HG03439 (cell line): Measurements from ENCODE around the gene LMBRD1.
A peak's percentile ranks its signal among the peaks of the same experiment; 100 is the strongest.
"Not testable (repeated sequence)": the region's sequence is repeated elsewhere in the genome, so short reads cannot be mapped to it uniquely, and the experiment has no call there.

Experiments
- ATAC-seq: cut with Tn5 transposase; IDR thresholded peaks from one replicate; pipeline ENCODE4 v1.9.1; 2021; ENCODE audit warnings: mild to moderate bottlenecking, moderate library complexity; ENCODE audit not compliant: unreplicated experiment

The LMBRD1 gene

DNA sequence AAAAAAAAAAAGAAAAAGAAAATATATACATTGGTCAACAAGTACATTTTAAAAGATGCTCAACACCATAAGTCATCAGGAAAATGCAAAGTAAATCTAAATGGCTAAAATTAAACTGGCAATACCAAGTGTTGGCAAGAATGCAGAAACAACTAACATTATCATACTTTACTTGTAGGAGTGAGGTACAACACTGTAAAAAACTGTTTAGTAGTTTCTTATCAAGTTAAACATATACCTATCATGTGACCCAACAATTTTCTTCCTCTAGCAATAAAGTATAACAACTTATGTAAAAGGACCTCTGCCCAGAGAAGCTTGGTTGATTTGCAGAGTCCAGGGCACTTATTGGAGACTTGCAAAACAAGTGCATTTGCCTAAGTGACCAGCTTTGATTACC, 40.4 kb downstream of the LMBRD1 start:
- no peak for ATAC-seq

DNA sequence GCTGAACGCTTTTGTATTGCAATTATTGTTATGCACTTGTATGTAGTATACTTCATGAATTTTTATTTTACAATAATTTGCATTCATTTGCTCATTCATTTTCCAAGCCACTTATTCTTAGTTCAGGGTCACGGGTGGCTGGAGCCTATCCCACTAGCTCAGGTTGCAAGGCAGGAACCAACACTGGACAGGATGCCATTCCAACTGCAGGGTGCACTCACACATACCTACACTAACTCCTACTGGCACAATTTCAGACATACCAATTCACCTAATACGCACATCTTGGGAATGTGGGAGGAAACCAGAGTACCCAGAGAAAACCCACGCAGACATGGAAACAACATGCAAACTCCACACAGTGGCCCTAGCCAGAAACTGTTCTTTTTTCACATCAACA, 61.8 kb downstream of the LMBRD1 start:
- no peak for ATAC-seq

DNA sequence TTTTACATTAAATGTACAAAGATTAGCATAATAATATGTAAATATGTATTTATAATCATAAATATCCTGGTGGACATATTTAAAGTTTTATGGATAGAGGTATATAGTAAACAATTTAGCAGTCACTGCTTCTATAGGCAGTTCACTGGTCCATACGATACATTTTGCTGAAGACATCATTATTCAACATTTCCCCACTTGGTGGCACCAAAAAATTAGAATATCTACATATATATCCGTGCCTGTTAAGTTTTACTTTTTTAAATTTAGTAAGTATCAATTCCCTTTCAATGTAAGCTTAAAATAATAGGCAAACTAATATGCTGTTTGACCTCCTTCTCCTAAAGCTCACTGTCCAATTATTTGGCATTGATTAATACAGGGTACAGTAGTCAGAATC, 64.2 kb downstream of the LMBRD1 start:
- ATAC-seq = peak; percentile 65

DNA sequence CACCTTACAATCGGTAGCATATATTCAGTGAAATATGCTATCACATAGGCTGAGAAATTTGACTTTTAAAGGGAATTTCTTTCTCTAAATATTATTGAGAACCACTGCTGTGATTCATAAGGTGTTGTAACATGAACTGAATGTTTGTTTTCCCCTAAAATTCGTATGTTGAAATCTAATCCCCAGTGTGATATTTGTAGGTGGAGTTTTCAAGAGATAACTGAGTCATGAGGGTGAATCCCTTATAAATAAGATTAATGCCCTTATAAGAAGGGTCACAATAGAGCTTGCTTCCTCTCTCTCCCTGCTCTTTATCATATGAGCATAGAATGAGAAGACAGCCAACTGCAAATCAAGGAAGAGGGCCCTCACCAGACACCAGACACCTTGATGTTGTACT, 64.8 kb downstream of the LMBRD1 start:
- no peak for ATAC-seq

DNA sequence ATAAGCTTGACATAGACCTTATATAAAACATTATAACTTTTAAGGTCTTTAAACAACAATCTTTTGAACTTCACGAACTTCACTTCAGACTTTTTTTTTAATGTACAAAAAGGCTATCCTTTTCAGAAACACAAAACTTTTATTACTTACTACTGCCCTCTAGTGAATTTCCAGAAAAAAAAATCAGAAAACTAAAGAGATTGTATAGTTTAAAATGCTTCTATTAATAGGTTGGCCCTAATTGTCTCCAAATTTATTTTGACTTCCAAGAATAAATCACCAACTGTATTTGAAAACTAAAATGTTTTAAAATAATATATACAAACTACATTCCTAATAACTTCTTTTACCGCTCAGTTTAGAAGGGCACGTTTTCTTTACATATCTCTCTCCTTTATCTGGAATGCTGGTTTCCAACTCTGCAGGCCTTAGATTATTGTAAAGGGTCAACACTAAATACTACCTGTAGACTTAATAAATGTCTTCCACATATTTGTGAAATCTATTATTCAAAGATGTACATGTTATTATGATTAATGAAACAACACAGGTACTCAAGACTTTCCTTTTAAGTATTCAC, 66.8 kb downstream of the LMBRD1 start:
- no peak for ATAC-seq

DNA sequence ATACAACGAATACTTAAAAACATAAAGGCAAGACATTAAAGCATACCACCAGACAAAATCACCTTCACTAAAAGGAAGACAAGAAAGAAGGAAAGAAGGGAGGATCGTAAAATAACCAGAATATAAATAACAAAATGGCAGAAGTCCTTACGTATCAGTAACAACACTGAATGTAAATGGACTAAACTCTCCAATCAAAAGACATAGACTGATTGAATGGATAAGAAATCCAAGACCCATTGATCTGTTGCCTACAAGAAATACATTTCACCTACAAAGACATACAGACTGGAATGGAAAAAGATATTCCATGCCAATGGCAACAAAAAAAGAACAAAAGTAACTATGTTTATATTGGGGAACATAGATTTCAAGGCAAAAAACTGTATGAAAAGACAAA, 74.1 kb downstream of the LMBRD1 start:
- ATAC-seq = no peak

DNA sequence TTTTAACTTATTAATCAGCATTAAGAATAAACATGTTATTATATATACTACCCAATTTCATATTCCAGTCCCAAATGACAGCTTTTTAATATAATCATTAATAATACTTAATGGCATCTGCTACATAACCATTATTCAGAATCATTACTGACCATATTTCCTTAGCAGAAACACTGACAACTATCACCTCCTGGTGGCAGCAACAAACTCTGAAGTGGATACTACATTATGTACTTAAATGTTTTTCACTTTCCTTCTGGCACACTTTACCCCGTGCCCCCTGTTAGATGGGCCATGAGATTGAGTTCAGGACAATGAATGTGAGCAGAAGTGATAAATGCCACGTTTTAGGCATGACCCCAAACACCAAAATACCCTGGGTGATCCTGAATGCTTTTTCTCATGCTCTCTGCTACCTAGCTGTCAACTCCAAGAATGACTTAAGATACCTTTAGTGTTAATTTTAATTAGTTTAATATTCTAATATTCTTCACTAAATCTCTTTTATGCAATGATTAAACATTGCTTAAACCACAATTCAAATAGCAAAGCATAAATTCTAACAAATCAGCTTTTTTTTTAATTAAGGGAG, 77.1 kb downstream of the LMBRD1 start:
- ATAC-seq = no peak

DNA sequence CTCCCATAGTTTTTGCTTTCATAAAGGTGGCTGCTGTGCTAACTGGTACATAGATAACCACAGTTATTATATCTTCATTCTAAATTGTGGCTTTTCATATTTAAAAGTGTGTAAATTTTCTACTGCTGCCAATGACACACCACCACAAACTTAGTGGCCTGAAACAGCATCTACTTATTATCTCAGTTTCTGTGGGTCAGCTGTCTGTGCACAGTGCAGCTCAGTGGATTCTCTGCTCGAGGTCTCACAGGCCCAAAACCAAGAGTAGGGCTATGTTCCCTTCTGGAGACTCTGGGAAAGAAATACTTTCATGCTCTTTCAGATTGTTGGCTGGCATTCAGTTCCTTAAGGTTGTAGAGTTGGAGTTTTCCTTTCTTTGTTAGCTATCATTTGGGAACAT, 90.1 kb downstream of the LMBRD1 start:
- no peak for ATAC-seq

DNA sequence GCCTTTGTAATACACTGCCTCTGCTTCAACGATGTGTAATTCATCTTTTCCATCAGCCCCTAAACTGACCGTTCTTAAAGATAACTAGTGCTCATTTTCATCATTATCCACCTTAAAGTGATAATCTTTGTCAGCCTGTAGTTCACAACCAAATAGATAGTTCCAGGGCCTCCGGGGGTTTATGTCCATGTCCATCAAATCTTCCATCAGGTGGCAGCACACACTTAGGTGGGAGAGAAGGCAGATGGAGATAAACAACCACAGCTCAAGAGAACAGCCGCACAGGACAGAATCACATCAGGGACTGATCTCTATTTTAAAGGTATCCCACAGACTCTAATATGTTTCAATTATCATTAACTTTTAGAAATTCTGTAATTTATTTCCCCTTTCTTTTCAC, 90.9 kb downstream of the LMBRD1 start:
- no peak for ATAC-seq

DNA sequence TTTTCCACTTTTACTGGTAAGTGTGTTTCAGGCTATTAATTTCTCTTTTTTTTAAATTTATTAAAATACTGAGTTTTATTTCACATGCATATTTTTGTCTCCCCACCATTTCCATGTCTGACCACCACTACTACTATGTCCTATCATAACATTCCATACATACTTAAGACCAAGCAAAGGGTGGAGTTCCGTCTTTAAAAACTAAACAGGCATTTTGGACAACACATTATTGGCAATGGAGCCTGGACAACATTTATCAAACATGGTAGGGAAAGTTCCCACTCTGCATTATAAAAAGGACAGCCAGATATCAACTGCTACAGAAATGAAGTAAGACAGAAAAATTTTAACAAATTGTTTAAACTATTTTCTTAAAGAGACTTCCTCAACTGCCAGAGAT, 91.9 kb downstream of the LMBRD1 start:
- ATAC-seq = no peak

DNA sequence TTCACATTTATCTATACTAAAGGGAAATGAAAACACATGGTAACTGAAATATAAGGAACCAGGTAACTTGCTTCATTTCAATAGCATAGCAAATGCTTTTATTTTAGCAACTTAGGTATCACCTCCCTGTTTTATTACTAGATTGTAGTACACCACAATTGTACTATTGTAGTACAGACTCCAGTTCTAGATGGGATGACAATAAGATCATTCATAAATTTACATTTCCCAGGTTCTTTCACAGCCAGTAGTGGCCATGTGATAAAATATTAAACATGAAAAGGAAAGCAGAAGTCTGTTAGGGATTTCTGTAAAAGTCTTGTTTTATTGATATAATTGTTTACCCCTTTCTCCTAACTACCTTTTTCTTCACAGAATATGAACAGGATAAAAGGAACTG, 97.2 kb downstream of the LMBRD1 start:
- ATAC-seq = no peak

DNA sequence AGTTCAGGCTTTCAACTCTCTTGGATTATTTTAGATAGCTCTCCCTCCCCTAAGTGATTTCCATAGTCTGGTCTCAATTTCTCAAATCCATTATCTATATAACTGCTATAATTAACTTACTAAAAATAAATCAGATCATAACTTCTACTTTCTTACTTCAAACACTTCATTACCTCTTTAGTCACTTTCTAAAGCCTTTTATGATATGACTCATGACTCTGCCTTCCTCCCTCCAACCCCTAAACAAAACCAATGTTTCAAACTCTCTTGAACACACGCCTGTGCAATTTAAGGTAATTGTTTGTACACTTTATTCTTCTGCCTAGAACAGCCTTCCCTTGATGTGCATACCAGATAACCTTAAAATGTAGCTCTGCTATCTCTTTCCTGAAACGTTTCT, 100.5 kb downstream of the LMBRD1 start:
- ATAC-seq = no peak

DNA sequence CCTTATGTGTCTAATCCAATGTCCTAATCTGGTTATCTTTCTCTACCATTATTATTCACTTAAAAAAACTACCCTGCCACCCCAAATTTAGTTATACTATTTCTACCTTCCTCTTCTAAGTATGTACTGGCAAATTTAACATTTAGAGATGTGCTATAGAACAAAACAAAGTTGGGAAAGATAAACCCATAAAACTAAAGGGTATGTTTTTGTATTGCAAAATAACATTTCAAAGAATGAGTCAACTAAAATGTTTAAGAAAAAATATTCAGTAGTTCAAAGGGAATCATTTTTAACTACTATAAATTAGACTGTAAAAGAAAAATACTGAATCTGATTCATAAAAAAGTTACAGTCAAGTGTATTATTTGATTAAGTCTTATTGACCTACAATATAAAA, 103.0 kb downstream of the LMBRD1 start:
- no peak for ATAC-seq

DNA sequence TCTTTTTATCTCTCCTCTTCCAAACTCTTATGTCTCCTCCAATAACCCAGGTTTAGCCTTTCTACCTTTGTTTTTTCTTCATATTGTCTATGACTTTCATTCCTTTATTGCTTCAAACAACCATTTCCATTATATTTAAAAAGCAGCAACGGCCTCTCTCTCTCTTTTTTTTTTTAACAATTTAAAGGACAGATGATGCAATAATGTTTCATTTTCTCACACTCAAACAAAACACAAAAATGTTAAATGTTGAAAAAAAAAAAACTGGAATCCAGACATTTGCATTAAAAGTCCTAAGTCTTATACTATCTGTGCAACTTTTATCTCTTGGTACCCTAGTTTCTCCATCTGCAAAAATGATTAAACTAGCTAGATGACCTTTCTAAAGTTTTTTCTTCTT, 105.8 kb downstream of the LMBRD1 start:
- no peak for ATAC-seq

DNA sequence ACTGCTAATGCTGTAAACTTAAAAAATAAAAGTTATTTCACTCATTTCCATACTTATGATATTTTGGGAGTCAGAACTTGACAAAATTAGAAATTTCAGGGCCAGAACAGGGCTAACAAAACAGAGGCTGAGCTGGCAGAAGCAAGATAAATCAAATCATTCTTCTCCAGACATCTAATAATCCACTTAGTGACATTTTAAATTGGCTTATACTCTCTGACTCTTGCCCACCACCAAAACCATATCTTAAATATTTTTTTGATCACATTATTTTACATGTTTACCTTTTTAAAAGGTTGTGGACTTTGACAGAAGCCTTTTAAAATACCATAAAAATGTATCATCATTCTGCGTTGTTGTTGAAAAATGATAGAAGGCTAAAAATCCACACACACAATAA, 116.5 kb downstream of the LMBRD1 start:
- ATAC-seq = no peak

DNA sequence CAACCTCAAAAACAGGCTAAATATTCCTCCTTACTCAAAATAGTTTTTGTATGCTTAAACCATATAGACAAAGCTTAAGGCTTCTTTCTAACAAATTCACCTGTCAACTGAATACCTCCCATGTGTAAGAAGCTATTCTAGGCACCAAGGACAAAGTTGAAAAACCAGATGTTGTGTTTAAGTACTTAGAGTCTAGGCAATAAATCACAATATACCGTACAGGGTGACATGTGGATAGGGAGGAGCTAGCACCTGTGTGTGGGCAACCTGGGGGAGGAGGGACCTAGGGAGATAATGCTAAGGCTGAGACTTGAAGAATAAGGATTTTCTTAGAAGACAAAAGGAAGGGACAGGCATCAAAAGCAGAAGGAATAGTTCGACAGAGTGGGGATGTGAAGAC, 123.5 kb downstream of the LMBRD1 start:
- no peak for ATAC-seq

DNA sequence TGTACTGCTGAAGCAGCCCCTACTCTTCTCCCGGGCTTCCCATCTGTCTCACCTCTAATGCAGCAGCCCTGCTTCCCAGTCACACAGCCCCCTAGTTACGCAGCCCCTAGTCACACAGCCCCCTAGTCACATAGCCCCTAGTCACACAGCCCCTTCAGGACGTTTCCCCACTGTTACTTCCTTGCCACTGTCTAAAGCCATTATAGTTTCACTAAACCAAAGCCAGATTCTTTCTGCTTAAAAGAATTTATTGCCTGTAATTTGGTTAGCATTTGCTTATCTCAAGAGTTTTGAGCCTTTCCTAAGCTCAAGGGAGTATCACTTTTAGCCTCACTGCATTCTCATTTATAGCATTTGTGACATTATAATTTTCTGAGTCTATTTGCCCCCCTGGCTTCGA, 127.9 kb downstream of the LMBRD1 start:
- no peak for ATAC-seq

DNA sequence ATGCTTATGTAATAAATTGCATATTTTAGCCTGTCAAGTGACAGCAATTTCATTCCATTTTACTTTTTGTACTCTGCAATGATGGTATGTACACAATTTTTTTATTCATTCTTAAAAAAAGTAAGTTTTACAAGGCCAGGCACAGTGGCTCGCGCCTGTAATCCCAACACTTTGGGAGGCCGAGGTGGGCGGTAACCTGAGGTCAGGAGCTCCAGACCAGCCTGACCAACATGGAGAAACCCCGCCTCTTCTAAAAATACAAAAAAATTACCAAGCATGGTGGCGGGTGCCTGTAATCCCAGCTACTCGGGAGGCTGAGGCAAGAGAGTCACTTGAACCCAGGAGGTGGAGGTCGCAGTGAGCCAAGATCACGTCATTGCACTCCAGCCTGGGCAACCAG, 130.0 kb downstream of the LMBRD1 start:
- not testable (repeated sequence) for ATAC-seq

DNA sequence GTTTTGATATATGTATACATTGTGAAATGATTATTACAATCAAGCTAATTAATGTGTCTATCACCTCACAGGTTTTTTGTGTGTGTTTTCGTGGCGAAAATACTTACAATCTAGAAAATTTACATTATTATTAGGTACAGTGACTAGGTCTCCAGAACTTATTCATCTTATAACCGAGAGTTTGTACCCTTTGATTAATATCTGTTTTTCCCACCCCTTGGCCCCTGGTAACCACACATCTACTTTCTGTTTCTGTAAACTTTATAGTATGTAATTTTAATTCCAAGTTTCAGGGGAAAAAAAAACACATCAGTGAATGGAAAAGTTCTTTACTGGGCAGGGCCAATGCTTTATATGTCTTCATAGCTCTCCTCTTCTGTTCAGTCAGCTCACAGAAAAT, 131.4 kb downstream of the LMBRD1 start:
- no peak for ATAC-seq

DNA sequence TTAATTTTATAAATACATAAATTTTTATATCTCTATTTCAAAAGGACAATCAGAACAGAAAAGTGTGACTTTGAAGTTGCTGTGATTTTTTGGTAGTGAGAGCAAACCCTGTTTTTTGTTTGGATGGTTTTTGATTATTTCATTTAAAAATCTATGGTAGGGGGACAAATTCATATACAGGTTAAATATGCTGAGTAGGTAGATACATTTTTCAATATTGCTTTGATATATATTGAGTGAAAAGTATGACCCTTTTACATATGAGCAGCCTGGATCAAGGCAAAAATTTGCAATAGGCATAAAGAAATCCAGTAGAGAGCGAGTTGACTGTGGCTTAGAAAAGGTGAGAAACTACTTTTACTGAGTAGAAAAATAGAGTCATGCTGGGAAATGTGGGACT, 132.3 kb downstream of the LMBRD1 start:
- ATAC-seq = no peak

DNA sequence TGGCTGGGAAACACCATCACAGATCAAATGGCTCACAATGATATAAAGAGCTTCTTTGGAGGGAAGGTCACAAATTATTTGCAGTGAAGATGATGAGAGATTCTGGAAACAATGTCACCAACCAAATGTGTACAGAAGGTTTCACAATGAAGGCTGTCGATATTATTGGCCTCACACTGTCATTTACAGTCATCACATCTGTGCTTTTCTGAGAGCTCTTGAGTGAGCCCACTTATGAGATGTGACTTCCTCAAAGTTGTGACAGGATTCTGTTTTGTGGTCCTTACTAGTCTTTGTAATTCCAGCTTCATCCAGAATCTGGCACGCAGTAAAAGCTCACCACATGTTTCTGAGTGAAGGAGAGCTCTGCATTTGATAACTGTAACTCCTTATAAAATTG, 133.6 kb downstream of the LMBRD1 start:
- no peak for ATAC-seq

DNA sequence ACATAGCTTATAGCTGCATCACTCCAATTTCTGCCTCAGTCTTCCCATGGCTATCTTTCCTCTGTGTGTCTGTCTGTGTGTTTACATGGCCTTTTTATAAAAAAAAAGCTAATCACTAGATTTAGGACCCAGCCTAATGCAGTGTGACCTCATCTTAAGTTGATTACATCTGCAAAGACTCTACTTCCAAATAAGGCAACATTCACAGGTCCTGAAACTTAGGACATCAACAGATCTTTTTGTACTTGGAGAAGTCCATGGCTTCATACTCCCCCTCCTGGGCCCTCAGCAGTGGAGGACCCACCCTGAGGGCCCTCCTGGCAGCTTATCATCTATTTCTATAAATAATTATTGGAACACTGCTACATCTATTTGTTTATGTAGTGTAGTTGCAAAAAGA, 146.1 kb downstream of the LMBRD1 start:
- no peak for ATAC-seq

DNA sequence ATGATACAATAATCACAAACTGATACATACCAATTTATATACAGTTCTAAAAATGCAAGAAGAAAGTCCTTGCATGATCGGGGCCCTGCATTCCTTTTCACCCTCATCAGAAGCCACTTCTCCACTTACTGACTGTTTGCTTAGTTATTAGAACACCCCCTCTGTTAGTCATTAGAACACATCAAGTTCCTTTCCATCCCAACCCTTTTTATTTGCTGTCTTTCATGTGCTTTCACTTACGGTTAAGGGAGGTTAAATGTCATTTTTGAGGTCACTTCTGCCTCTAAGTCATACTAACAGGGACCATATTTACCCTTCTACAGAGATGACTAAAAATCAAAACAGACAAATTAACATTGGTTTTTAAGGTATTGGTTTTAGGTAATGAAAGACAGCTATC, 149.1 kb downstream of the LMBRD1 start:
- ATAC-seq = no peak
